GM12878 (cell line): ENCODE data around the gene TMEM150B. TPM values are rescaled to one million over a fixed set of nuclear protein-coding genes. Genes with fewer than 3 reads are reported as not detected.

Experiments used
- ATAC-seq: fragments of 200-7000 bp; cut with Tn5 transposase; 3 replicates; pipeline ENCODE4 v1.9.1; 2020; ENCODE audit warnings: mild to moderate bottlenecking, moderate library complexity
- BruUV-seq: library from RNA; stranded (reverse); fragments of 400-500 nt; replicated peaks from 2 replicates; lab custom pipeline; 2021; lab: Mats Ljungman, UMichigan
- CTCF ChIA-PET: fragments of 300-600 bp; sonication (Branson Sonifier 250); formaldehyde crosslinking; extraction: SDS; loops from one replicate; lab custom pipeline; 2021; ENCODE audit warnings: inconsistent platforms; lab: Yijun Ruan, JAX
- POLR2A ChIA-PET: fragments of 350-600 bp; formaldehyde crosslinking; extraction: SDS; loops from one replicate; lab custom pipeline; 2021; ENCODE audit warnings: inconsistent platforms; lab: Charles Lee
- RAD21 ChIA-PET: fragments of 300-600 bp; sonication (Branson Sonifier 250); formaldehyde crosslinking; loops from one replicate; lab custom pipeline; 2023; ENCODE audit warnings: antibody characterized with exemption; ENCODE audit not compliant: unreplicated experiment; lab: Charles Lee
- SMC1A ChIA-PET: fragments of 300-600 bp; sonication (Branson Sonifier 250); formaldehyde crosslinking; loops from one replicate; lab custom pipeline; 2023; ENCODE audit not compliant: unreplicated experiment, uncharacterized antibody; lab: Charles Lee
- DNase-seq: peaks from one replicate; pipeline ENCODE4 v3.0.0-alpha.2; 2011; ENCODE audit warnings: low read depth, low spot score
- FAIRE-seq: peaks from 3 replicates; lab custom pipeline; 2011; peaks lifted over from hg19 to GRCh38; lab: Jason Lieb, UNC
- H2AFZ ChIP-seq: 2 replicates; pipeline ENCODE4 v1.6.0; 2011; ENCODE audit warnings: low read depth, low read length, control low read depth; ENCODE audit not compliant: control insufficient read depth
- H3K27ac ChIP-seq: 2 replicates; pipeline ENCODE4 v1.5.1; 2011; ENCODE audit warnings: control low read depth; ENCODE audit not compliant: control insufficient read depth, insufficient read depth
- H3K27me3 ChIP-seq, 2 experiments: replicated peaks in 1 of 2; 2 replicates each; pipeline versions ENCODE4 v1.6.0 to v1.6.1; 2011; ENCODE audit warnings: low read length in 1 of 2; ENCODE audit not compliant: control insufficient read depth in 2 of 2, insufficient read depth in 2 of 2
- H3K36me3 ChIP-seq, 2 experiments: 2 replicates each; pipeline ENCODE4 v1.5.1; 2011; ENCODE audit warnings: low read length in 1 of 2; ENCODE audit not compliant: control insufficient read depth in 2 of 2, insufficient read depth in 2 of 2
- H3K4me1 ChIP-seq: 2 replicates; pipeline ENCODE4 v1.6.1; 2011; ENCODE audit warnings: mild to moderate bottlenecking, low read length, moderate library complexity, mixed read lengths; ENCODE audit not compliant: control insufficient read depth, insufficient read depth
- H3K4me2 ChIP-seq: 2 replicates; pipeline ENCODE4 v1.6.0; 2011; ENCODE audit warnings: control low read depth; ENCODE audit not compliant: control insufficient read depth, insufficient read depth
- H3K4me3 ChIP-seq: fragments of 200-600 bp; sonication (generic); 2 replicates; pipeline ENCODE4 v1.5.1; 2016
- H3K79me2 ChIP-seq: 2 replicates; pipeline ENCODE4 v1.6.0; 2011; ENCODE audit warnings: low read length; ENCODE audit not compliant: control insufficient read depth, insufficient read depth
- H3K9ac ChIP-seq: 2 replicates; pipeline ENCODE4 v1.8.0; 2011; ENCODE audit warnings: low read length, control low read depth, mixed read lengths; ENCODE audit not compliant: control insufficient read depth, insufficient read depth
- H3K9me3 ChIP-seq: replicated peaks from 3 replicates; pipeline ENCODE4 v1.5.1; 2011; ENCODE audit warnings: mild to moderate bottlenecking, low read length; ENCODE audit not compliant: control insufficient read depth, insufficient read depth
- H4K20me1 ChIP-seq: 2 replicates; pipeline ENCODE4 v1.6.0; 2011; ENCODE audit not compliant: control insufficient read depth, insufficient read depth
- CREB1 ChIP-seq: IDR thresholded peaks from 2 replicates; pipeline ENCODE4 v1.6.1; 2012; ENCODE audit warnings: low read depth, mild to moderate bottlenecking, inconsistent platforms
- CREM ChIP-seq: IDR thresholded peaks from 2 replicates; pipeline ENCODE4 v1.6.1; 2014; ENCODE audit warnings: antibody characterized with exemption, low read depth
- E2F4 ChIP-seq: IDR thresholded peaks from 2 replicates; pipeline ENCODE4 v1.6.1; 2012; ENCODE audit warnings: low read depth, low read length, improper control_type of control experiment
- IRF4 ChIP-seq: IDR thresholded peaks from 2 replicates; pipeline ENCODE4 v1.6.1; 2011; ENCODE audit warnings: low read depth, low read length
- WRNIP1 ChIP-seq: IDR thresholded peaks from 2 replicates; pipeline ENCODE4 v1.6.1; 2011; ENCODE audit warnings: low read depth, low read length, improper control_type of control experiment, borderline replicate concordance
- ZNF217 ChIP-seq: fragments of 450-650 bp; IDR thresholded peaks from 2 replicates; pipeline ENCODE4 v1.6.1; 2017; ENCODE audit warnings: antibody characterized with exemption, mild to moderate bottlenecking
- WGBS: methylation state at CpG from one replicate; pipeline ENCODE4 v1.1.6; 2016; ENCODE audit warnings: low lambda C conversion rate; ENCODE audit not compliant: insufficient replicate concordance, insufficient coverage; ENCODE audit errors: missing lambda C conversion rate; 5-methylcytosine and 5-hydroxymethylcytosine counted together
- in situ Hi-C: fragments of 300-500 bp; cut with MboI; formaldehyde crosslinking; loops from 9 replicates; pipeline ENCODE4 v1.14.3; 2018; ENCODE audit warnings: mixed read lengths
- intact Hi-C: fragments of 100-400 bp; cut with micrococcal nuclease; formaldehyde crosslinking; loops from one replicate; pipeline ENCODE4 v1.14.2; 2022; ENCODE audit not compliant: unreplicated experiment
- polyA plus RNA-seq, 11 experiments: library from polyadenylated mRNA; depleted of rRNA in 4 of 11; unstranded in 6 of 11; stranded (reverse) in 5 of 11; fragments of >200 nt; fragmentation: Nextera tagmentation in 4 of 11; fragmentation: Illumina TruSeq in 1 of 11; extraction: Ambion mirVana in 4 of 11; extraction: Trizol in 1 of 11; gene quantifications; 1 replicate in 1 of 11; 2 replicates in 10 of 11; pipeline versions ENCODE4 v1.2.1 to v1.2.3, GENCODE V29; 2011 to 2016; ENCODE audit warnings: inconsistent platforms in 2 of 11, missing spikeins in 2 of 11, low read depth in 1 of 11
- total RNA-seq, 4 experiments: library from RNA; depleted of rRNA in 3 of 4; stranded (reverse); fragments of >200 nt in 3 of 4; fragmentation: Illumina TruSeq in 1 of 4; extraction: Trizol in 1 of 4; gene quantifications; 2 replicates each; pipeline versions ENCODE4 v1.2.1 to v1.2.3, GENCODE V29; 2013 to 2021

Gene TMEM150B
- total and polyA plus RNA-seq, 10 of the 15 experiments (the other 5 are each of a cell fraction or from before 2014, with no cell fraction given) = 0.09 to 0.23 (median 0.18) TPM; not detected in 6

GRCh38 chr19:55347442-55348009 is 22.4 kb upstream of the TMEM150B start:
- Histone ChIP-seq H3K4me3 (no peak overlapping the region), H3K27ac (no peak overlapping the region), H3K27me3 (no peaks in the 10 kb centered on the region; a peak in 1 of 4 replicates), H3K9me3 (no peaks in the 10 kb centered on the region), H4K20me1 (no peaks in the 10 kb centered on the region; the same call in 1 of the 2 replicates), H3K36me3 (no peaks in the 10 kb centered on the region; a peak in 1 of 4 replicates), H3K9ac (no peak overlapping the region), H3K4me2 (no peak overlapping the region), H2AFZ (no peak overlapping the region), H3K4me1 (no peaks in the 10 kb centered on the region), H3K79me2 (no peaks in the 10 kb centered on the region)
- SMC1A ChIA-PET = no interaction called here
- intact Hi-C loops = no loop called here
- no peak for ATAC-seq
- no peak for FAIRE-seq
- TF ChIP-seq E2F4 (no peak), CREB1 (no peak), IRF4 (no peak), CREM (no peak), ZNF217 (no peak), WRNIP1 (no peak)
- CTCF ChIA-PET = interaction anchor here (0.7 kb wide), 1 partner anchor 46 kb away, joined by 3 read pairs; no protein-coding TSS in a partner anchor
- no peak for DNase-seq
- in situ Hi-C loops = no loop called here
- no TSS peak for BruUV-seq
- WGBS = 56% methylated on average over 10 of the region's 10 CpGs
- POLR2A ChIA-PET = interaction anchor here (0.5 to 1.4 kb wide), 2 partner anchors 8 to 1976 kb away, joined by 3 to 4 read pairs; partner anchors contain the start of gene KMT5C
- RAD21 ChIA-PET = no interaction called here
